PFSK-1 (cell line): ENCODE data around the gene NRARP.

ENCODE experiments used
- FOXP2 ChIP-seq: optimal IDR thresholded peaks from 2 replicates; pipeline ENCODE3; 2011; ENCODE audit warnings: borderline replicate concordance, control low read depth, inconsistent platforms; ENCODE audit not compliant: insufficient read depth; ENCODE audit errors: extremely low read length, extremely low read depth
- POLR2AphosphoS5 ChIP-seq: IDR thresholded peaks from 2 replicates; pipeline ENCODE4 v1.6.1; 2012; ENCODE audit warnings: low read depth, mild to moderate bottlenecking, control low read depth, low read length, moderate library complexity
- SIN3A ChIP-seq: IDR thresholded peaks from 2 replicates; pipeline ENCODE4 v1.6.1; 2012; ENCODE audit warnings: mild to moderate bottlenecking, low read length, moderate library complexity, borderline replicate concordance; ENCODE audit not compliant: insufficient read depth
- TAF1 ChIP-seq: IDR thresholded peaks from 2 replicates; pipeline ENCODE4 v1.6.1; 2012; ENCODE audit warnings: low read length, control low read depth, borderline replicate concordance; ENCODE audit not compliant: insufficient read depth
- TF ChIP-seq, protein P1 (sequence below), 2 experiments: IDR thresholded peaks; 2 replicates each; pipeline versions ENCODE4 v1.6.1 to v1.8.0; 2011 to 2012; ENCODE audit warnings: low read depth in 2 of 2, low read length in 2 of 2, control low read depth in 1 of 2, inconsistent platforms in 1 of 2, mild to moderate bottlenecking in 1 of 2, moderate library complexity in 1 of 2; ENCODE audit not compliant: insufficient read depth in 1 of 2

The NRARP gene

DNA sequence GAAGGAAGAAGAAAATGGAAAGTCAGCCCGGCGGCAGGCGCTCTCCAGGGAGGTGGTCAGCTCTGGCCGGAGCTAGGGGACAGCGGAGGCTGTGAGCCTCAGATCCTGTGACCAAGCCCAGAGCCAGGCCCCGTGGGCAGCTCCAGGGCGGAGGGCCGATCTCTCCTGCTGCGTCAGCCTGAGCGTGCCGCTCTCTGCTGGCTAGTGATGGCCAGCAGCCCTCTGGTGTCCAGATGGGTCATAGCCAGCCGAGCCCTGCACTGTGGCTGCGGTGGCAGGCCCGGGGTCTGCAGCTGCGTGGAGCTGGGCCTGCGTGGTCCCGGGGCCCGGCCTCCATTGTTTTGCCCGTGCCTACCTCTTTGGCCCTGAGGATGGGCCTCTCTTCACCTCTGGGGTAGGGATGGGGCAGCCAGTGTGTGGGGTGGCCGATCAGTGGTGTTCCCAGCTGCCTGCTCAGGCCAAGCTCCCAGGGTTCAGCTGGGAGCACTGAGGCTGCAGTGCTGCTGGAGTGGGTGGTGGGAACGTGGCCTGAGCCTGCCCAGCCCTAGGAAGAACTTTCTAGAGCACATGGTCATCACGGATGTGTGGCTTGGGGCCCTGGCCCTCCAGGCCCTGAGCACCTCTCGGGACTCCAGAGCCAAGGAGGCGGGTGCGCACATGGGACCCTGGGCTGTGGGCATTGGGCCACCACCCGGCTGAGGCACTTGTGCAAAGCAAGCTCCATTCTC lies 17.1 kb upstream of the NRARP start:
- no peak for TF ChIP-seq POLR2AphosphoS5
- TF ChIP-seq SIN3A, result no peak
- TF ChIP-seq, protein P1, sequence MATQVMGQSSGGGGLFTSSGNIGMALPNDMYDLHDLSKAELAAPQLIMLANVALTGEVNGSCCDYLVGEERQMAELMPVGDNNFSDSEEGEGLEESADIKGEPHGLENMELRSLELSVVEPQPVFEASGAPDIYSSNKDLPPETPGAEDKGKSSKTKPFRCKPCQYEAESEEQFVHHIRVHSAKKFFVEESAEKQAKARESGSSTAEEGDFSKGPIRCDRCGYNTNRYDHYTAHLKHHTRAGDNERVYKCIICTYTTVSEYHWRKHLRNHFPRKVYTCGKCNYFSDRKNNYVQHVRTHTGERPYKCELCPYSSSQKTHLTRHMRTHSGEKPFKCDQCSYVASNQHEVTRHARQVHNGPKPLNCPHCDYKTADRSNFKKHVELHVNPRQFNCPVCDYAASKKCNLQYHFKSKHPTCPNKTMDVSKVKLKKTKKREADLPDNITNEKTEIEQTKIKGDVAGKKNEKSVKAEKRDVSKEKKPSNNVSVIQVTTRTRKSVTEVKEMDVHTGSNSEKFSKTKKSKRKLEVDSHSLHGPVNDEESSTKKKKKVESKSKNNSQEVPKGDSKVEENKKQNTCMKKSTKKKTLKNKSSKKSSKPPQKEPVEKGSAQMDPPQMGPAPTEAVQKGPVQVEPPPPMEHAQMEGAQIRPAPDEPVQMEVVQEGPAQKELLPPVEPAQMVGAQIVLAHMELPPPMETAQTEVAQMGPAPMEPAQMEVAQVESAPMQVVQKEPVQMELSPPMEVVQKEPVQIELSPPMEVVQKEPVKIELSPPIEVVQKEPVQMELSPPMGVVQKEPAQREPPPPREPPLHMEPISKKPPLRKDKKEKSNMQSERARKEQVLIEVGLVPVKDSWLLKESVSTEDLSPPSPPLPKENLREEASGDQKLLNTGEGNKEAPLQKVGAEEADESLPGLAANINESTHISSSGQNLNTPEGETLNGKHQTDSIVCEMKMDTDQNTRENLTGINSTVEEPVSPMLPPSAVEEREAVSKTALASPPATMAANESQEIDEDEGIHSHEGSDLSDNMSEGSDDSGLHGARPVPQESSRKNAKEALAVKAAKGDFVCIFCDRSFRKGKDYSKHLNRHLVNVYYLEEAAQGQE (IDR thresholded peaks at IDR 0.05; ENCODE audit: insufficient read depth in 1 of 2, low read depth in 2 of 2, low read length in 2 of 2), result no peak
- TF ChIP-seq TAF1, result no peak
- TF ChIP-seq FOXP2, result no peak

DNA sequence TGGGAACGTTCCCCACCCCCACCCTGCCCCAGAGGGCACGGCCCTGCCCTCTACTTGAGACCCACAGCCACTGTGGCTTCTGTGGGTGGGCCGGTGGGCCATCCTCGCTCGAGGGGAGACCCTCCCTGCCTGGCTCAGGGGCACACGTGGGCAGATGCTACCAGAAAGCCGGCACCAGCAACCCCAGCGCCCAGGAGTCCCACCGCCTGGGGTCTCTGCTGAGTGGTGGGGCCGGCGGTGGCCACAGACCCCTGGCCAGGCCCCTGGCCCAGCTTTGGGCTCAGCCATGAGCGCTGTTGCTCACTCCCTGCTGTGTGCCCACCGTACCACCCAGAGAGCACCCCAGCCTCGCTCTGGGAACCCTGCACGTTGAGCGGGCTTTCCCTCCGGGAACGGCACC lies 16.5 kb upstream of the NRARP start:
- TF ChIP-seq SIN3A (no peak), TAF1 (no peak), FOXP2 (no peak), POLR2AphosphoS5 (no peak)
- TF ChIP-seq, protein P1 (IDR thresholded peaks at IDR 0.05; ENCODE audit: insufficient read depth in 1 of 2, low read depth in 2 of 2, low read length in 2 of 2), result no peak

DNA sequence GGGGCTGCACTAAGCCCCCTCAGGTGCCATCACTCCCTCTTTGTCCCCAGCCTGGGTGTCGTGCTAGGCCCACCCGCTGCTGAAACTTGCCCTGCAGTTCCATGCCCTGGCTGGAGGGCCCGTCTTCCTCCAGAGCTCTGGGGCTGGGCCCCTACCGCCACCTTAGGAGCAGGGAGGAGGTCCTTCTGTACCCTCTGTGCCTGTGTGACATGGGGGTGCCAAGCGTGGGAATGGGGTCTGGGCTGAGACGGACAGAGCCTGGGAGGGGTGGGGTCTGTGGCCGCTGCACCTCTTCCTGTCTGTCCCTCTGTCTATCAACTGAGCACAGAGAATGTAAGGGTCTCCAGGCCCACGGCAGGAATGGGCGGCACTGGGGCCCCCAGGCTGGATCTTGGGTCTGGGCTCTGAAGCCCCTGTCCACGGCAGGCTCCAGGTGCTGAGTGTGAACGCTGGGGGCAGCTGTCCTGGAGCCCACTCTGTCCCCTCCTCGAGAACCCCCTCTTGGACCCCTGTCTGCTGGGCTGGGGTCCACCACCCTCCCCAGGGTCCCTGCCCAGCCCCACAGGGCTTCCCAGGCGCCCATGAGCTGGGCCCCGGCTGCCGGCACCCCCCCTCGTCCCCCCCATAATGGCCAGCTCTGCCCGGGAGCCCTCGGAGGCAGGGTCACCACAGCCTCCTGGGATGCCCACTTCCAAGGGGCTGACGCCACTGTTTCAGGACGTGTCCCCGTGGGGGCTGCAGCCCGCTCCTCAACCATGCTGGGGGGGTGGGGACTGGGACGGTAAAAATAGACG lies 15.8 kb upstream of the NRARP start:
- TF ChIP-seq FOXP2, result no peak
- no peak for TF ChIP-seq TAF1
- no peak for TF ChIP-seq POLR2AphosphoS5
- TF ChIP-seq, protein P1 (IDR thresholded peaks at IDR 0.05; ENCODE audit: insufficient read depth in 1 of 2, low read depth in 2 of 2, low read length in 2 of 2), result no peak
- no peak for TF ChIP-seq SIN3A

DNA sequence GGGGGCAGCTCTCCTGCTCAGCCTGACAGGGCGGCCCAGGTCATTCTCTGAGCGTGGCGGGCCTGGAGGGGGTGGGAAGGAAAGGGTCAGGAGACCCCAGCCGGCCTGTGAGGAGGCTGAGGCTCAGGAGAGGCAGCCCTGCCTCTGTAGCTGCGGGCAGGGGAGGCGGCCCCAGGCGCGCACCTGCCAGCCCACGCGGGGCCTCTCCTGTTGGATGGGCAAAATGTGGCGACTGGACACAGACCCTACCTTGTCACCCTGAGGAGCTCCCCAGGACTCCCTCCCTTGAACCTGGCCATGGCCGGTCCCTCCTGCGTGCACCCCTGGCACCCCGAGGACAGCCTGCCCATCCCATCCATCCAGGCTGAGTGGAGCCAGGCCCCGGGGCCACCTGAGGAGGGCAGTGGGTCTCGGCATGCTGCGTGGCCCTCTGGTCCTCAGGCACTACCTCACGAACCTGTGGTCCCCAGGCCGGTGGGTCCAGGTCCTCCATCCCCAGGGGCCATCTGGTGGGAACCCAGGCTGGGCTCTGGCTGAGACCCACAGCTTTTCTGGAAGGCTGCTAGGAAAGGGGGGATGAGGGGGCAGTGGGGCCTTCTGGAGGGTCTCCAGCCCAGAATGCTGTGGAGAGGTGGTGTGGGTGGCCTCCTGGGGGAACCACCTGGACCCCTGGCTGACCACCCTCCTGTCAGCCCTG lies 15.1 kb upstream of the NRARP start:
- TF ChIP-seq POLR2AphosphoS5, result no peak
- TF ChIP-seq, protein P1 (IDR thresholded peaks at IDR 0.05; ENCODE audit: insufficient read depth in 1 of 2, low read depth in 2 of 2, low read length in 2 of 2), result no peak
- no peak for TF ChIP-seq FOXP2
- no peak for TF ChIP-seq TAF1
- TF ChIP-seq SIN3A, result no peak
